Ovary (tissue), 9 donors: ENCODE measurements around the gene DOHH. TPM values are rescaled to one million over a fixed set of nuclear protein-coding genes. Genes with fewer than 3 reads are reported as not detected.
"Not testable (repeated sequence)": the region's sequence is repeated elsewhere in the genome, so short reads cannot be mapped to it uniquely, and the experiment has no call there.

Experiments used
- DNase-seq, 5 donors: peaks; one replicate each; pipeline ENCODE4 v3.0.0-alpha.2; 2019 to 2020
- H3K27ac ChIP-seq, 2 donors: fragments of 200-600 bp; one replicate each; pipeline versions ENCODE4 v1.5.1 to v1.8.0; 2019 to 2022
- H3K27me3 ChIP-seq: fragments of 200-600 bp; one replicate; pipeline ENCODE4 v1.8.0; 2022
- H3K36me3 ChIP-seq: fragments of 200-600 bp; sonication (generic); one replicate; pipeline ENCODE4 v1.5.1; 2019
- H3K4me1 ChIP-seq: one replicate; pipeline ENCODE4 v1.8.1; 2013; ENCODE audit warnings: mild to moderate bottlenecking, moderate library complexity; ENCODE audit not compliant: insufficient read depth
- H3K4me3 ChIP-seq: fragments of 200-600 bp; sonication (generic); one replicate; pipeline ENCODE4 v1.5.1; 2017
- H3K9me3 ChIP-seq, 2 donors: fragments of 200-600 bp in 1 of 2; sonication (generic) in 1 of 2; one replicate each; pipeline versions ENCODE4 v1.5.1 to v1.8.1; 2013 to 2019; ENCODE audit warnings: mild to moderate bottlenecking in 1 of 2, moderate library complexity in 1 of 2
- EP300 ChIP-seq: sonication (generic); formaldehyde crosslinking; IDR thresholded peaks from one replicate; pipeline ENCODE4 v1.6.1; 2017; ENCODE audit warnings: antibody characterized with exemption
- POLR2A ChIP-seq: fragments of 450-650 bp; IDR thresholded peaks from one replicate; pipeline ENCODE4 v1.6.1; 2017; ENCODE audit warnings: antibody characterized with exemption, mild to moderate bottlenecking, moderate library complexity
- WGBS, 3 donors: extraction: QIAGEN DNeasy Blood & Tissue Kit in 1 of 3; methylation state at CpG; one replicate each; pipeline versions ENCODE4 v1.1.5 to v1.1.7; 2013 to 2017; 5-methylcytosine and 5-hydroxymethylcytosine counted together
- intact Hi-C, 4 donors: fragments of 100-400 bp; cut with DNase I; formaldehyde crosslinking; loops; one replicate each; pipeline versions ENCODE4 v1.11.0 to v1.15.1; 2022 to 2023
- polyA plus RNA-seq, 2 donors: library from polyadenylated mRNA; stranded (reverse); fragments of 200-250 nt in 1 of 2; fragments of 350-450 nt in 1 of 2; fragmentation: Illumina TruSeq in 1 of 2; extraction: RNeasy Lipid Tissue Mini Kit (QIAGEN cat#74804) in 1 of 2; gene quantifications; one replicate each; pipeline ENCODE4 v1.2.3, GENCODE V29; 2013 to 2014
- total RNA-seq, 7 donors: library from RNA; depleted of rRNA in 2 of 7; stranded (reverse); fragments of >200 nt in 2 of 7; fragmentation: NEBNext Ultra II Directional in 3 of 7; extraction: Animal tissue kit (Norgen Biotek cat#: 25700) in 3 of 7; gene quantifications; one replicate each; pipeline versions ENCODE4 v1.1.0 to v1.2.4, GENCODE V29; 2016 to 2023
- TF ChIP-seq, protein P1 (sequence below), 3 donors: fragments of 450-650 bp in 2 of 3; fragments of 200-600 bp in 1 of 3; IDR thresholded peaks; one replicate each; pipeline versions ENCODE4 v1.5.1 to v1.8.0; 2016 to 2022; ENCODE audit warnings: antibody characterized with exemption in 3 of 3, mild to moderate bottlenecking in 1 of 3
- donor health status: DM: no; HTN: no; CAD: no; lungs with moderate emphysema.
- donor health status: DM: no; HTN: no; CAD: no.
- donor health status: Bipolar disorder and iron deficiency.
- donor health status: DM: yes; HTN: yes; CAD: no.
- donor health status: DM: no; HTN: no; CAD: no.
- donor health status: DM: yes; HTN: yes; CAD: no.

DOHH gene
- total and polyA plus RNA-seq, 9 donors: 7.1 to 14.5 (median 8.5) TPM; not detected in 1

DNA sequence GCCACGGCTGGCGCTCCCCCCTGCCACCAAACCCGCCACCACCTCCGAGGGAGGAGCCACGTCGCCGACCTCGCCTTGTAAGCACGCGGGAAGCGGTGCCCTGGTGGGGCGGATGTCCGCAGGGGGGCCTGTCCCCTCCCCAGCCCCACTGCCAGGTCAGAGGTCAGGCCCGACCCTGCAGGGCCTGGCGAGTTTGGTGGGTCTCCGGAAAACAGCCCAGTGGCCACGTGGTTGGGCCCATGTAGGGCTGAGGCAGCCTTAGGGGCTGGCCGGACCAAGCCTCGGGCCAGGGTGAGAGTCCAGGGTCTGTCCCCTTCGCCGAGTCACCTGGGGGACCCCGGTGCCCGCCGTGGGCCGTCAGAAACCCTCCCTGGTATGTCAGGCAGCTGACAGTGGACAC, 46.6 kb downstream of the DOHH start:
- no peak overlapping the region for H3K4me3 ChIP-seq
- intact Hi-C loops: no loop called here
- no peak for TF ChIP-seq POLR2A
- no peak for TF ChIP-seq EP300
- TF ChIP-seq, protein P1, sequence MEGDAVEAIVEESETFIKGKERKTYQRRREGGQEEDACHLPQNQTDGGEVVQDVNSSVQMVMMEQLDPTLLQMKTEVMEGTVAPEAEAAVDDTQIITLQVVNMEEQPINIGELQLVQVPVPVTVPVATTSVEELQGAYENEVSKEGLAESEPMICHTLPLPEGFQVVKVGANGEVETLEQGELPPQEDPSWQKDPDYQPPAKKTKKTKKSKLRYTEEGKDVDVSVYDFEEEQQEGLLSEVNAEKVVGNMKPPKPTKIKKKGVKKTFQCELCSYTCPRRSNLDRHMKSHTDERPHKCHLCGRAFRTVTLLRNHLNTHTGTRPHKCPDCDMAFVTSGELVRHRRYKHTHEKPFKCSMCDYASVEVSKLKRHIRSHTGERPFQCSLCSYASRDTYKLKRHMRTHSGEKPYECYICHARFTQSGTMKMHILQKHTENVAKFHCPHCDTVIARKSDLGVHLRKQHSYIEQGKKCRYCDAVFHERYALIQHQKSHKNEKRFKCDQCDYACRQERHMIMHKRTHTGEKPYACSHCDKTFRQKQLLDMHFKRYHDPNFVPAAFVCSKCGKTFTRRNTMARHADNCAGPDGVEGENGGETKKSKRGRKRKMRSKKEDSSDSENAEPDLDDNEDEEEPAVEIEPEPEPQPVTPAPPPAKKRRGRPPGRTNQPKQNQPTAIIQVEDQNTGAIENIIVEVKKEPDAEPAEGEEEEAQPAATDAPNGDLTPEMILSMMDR (IDR thresholded peaks at IDR 0.05): no peak
- no peak for DNase-seq
- peaks cover 20% of the 10 kb centered on the region for H3K4me1 ChIP-seq
- peak overlapping the region in 1 of 2 donors; percentile 19 for H3K27ac ChIP-seq
- no peaks in the 10 kb centered on the region for H3K36me3 ChIP-seq
- no peaks in the 10 kb centered on the region for H3K27me3 ChIP-seq
- WGBS, 3 donors: 77 to 86% (median 79%) methylated on average over 19 to 25 of the region's 25 CpGs
- H3K9me3 ChIP-seq: no peaks in the 10 kb centered on the region

DNA sequence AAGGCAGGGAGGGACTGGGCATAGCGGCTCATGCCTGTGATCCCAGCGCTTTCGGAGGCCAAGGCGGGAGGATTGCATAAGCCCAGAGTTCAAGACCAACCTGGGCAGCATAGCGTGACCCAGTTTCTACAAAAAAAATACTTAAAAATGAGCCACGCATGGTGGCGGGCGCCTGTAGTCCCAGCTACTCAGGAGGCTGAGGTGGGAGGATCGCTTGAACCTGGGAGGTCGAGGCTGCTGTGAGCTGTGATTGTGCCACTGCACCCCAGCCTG, 47.6 kb downstream of the DOHH start:
- H3K36me3 ChIP-seq, DNase-seq, H3K4me3 ChIP-seq, H3K27me3 ChIP-seq, intact Hi-C loops, H3K9me3 ChIP-seq, H3K27ac ChIP-seq: not testable (repeated sequence)
- peaks cover 11% of the 10 kb centered on the region for H3K4me1 ChIP-seq
- WGBS, 3 donors: 96 to 97% (median 97%) methylated on average over 10 of the region's 10 CpGs

DNA sequence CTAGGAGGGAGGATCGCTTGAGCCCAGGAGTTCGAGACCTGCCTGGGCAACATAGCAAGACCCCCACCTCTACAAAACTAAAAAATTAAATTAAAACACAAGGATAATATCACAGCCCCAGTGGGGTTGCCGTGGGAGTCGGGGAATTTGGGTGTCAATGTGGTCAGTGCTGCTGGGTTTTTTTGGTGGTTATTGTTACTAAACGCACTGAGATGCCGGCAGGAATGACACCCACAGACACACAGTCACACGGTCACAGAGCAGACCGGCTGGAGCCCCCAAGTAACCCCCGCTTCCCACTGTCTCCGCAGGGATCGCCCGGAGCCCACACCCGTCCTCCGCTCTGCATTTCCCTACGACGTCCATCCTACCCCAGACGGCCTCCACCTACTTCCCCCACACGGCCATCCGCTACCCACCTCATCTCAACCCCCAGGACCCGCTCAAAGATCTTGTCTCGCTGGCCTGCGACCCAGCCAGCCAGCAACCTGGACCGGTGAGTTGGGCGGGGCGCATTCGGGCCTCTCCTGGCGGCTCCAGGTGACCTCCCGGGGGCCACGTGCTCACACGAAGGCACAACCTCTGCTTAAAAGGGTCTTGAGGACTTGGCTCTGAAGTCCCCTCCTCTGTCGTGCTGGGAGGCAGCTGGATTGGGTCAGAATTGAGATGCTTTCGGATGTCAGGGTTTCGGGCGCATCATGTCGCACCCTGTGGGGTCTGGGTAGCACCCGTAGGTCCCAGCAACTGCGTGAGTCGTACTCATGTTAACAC, 48.1 kb downstream of the DOHH start:
- H3K27ac ChIP-seq: no peak overlapping the region
- DNase-seq: no peak
- no peaks in the 10 kb centered on the region for H3K36me3 ChIP-seq
- H3K27me3 ChIP-seq: no peaks in the 10 kb centered on the region
- no peaks in the 10 kb centered on the region for H3K9me3 ChIP-seq
- TF ChIP-seq EP300 (no peak), POLR2A (no peak)
- TF ChIP-seq, protein P1 (IDR thresholded peaks at IDR 0.05): no peak
- intact Hi-C loops: no loop called here
- WGBS, 3 donors: 88% methylated on average over 35 to 38 of the region's 38 CpGs
- no peak overlapping the region for H3K4me3 ChIP-seq
- peaks cover 7% of the 10 kb centered on the region for H3K4me1 ChIP-seq

DNA sequence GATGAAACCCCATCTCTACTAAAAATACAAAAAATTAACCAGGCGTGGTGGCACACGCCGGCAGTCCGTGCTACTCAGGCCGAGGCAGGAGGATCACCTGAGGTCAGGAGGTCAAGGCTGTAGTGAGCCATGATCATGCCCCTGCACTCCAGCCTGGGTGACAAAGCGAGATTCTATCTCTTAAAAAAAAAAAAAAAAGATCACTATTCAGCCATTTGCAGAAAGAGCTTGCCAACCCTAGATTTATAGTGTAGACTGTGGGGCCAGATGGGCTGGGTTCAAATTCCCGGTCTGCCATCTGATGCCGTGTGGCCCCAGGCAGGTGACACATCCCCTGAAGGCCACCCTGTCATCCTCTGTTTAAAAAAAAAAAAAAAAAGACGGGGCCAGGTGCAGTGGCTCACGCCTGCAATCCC, 49.0 kb downstream of the DOHH start:
- WGBS, 3 donors: 73 to 78% (median 76%) methylated on average over 10 of the region's 10 CpGs
- H3K4me3 ChIP-seq: no peak overlapping the region
- H3K9me3 ChIP-seq: no peaks in the 10 kb centered on the region
- TF ChIP-seq, protein P1 (IDR thresholded peaks at IDR 0.05): no peak
- TF ChIP-seq EP300 (no peak), POLR2A (no peak)
- peak overlapping the region; percentile 59 to 83 for H3K27ac ChIP-seq
- H3K27me3 ChIP-seq: no peaks in the 10 kb centered on the region
- H3K36me3 ChIP-seq: no peaks in the 10 kb centered on the region
- peaks cover 3% of the 10 kb centered on the region for H3K4me1 ChIP-seq
- intact Hi-C loops: no loop called here
- no peak for DNase-seq

DNA sequence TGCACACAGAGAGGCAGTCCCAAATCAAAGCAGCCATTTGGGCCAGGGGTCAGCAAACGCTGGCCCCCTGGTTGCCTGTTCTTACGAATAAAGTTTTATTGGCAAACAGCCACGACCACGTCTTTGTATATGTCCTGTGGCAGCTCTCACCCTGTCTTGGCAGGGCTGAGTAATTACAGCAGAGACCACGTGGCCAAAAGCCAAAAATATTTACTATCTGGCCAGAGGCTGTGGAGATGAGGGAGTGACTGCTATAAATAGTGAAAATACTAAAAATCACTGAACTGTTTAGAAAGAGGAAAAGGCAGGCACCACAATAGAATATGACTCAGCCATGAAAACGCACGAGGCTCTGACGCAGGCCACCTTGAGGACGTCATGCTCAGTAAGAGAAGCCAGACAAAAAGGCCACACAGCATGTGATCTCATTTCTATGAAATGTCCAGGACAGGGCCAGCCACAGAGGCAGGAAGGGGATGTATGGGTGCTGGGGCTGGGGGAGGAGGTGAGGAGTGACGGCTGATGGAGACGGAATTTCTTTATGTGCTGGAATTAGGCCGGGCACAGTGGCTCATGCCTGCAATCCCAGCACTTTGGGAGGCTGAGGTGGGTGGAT, 49.6 kb downstream of the DOHH start:
- intact Hi-C loops: no loop called here
- Histone ChIP-seq H3K36me3 (no peaks in the 10 kb centered on the region), H3K9me3 (no peaks in the 10 kb centered on the region)

More for the DNA sequence above, 49.6 kb downstream of the DOHH start:
- TF ChIP-seq EP300 (peak; percentile 95), POLR2A (no peak)
- TF ChIP-seq, protein P1 (IDR thresholded peaks at IDR 0.05): no peak
- Histone ChIP-seq H3K4me3 (no peak overlapping the region), H3K4me1 (peaks cover 3% of the 10 kb centered on the region), H3K27me3 (no peaks in the 10 kb centered on the region), H3K27ac (peak overlapping the region; percentile 59 to 83)
- peak in 3 of 5 donors; percentile 60 to 76 (median 69) for DNase-seq
- 13 to 21% (median 18%) methylated on average over 12 of the region's 12 CpGs for WGBS, 3 donors
